ENCODE measurements around the gene TRIM41. TPM values are rescaled to one million over a fixed set of nuclear protein-coding genes. Genes with fewer than 3 reads are reported as not detected.
A peak's percentile ranks its signal among the peaks of the same experiment; 100 is the strongest.

The TRIM41 gene
- polyA plus RNA-seq, 1 donor (not counting 4 experiments of a cell fraction or from before 2014, with no cell fraction given): 13.4 TPM

DNA sequence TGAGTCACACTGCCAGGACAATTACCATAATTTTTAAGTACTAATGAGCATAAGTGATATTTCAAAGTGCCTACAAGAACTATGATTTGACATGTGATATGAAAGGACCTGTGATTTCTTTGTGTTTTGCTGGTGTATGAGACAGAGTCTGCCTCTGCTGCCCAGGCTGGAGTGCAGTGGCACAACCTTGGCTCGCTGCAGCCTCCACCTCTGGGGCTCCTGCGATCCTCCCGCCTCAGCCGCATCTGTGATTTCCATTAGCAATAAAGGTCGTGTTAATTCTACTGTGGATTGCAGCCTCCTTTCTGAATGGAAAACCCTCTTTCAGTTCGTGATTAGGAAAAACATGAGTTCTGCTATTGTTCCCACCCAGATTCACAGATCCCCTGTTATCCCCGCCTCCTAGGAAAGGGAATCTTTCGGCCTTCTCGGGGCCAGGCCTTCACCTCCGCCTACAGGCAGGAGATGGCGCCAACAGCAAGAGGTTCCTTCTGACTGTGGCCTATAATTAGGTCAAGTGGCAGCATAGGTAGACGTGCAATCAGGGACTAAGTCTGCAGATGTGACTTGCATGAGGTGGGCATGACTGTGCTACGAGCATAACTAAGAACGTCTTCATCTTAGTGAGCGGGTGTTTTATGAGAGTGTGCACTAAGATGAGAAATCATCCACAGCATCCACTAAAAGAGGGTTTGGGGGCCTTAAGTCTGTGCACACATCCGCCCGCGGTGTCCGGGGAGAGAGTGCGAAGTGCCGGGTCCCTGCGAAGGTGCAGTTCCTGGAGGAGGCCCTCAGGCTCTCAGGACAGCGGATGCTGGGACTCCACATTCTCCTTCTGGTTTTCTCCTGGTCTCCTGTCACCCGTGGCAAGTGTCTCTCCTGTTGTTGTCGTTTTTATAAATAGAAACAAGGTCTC, 41.2 kb upstream of the TRIM41 start:
- Histone ChIP-seq H3K9me3 (ENCODE audit: control insufficient read depth, low read depth, low read length) (no peaks in the 10 kb centered on the region), H3K27ac (ENCODE audit: control insufficient read depth, insufficient read depth, low read length) (no peak overlapping the region), H3K9me1 (ENCODE audit: control insufficient read depth, extremely low read depth, insufficient read depth, low read length) (no peaks in the 10 kb centered on the region), H4K20me1 (ENCODE audit: control insufficient read depth, extremely low read depth, insufficient read depth, low read length) (no peaks in the 10 kb centered on the region), H3K4me1 (ENCODE audit: control insufficient read depth, extremely low read depth, insufficient read depth, low read length) (peaks cover 5% of the 10 kb centered on the region), H3K4me2 (ENCODE audit: control insufficient read depth, extremely low read depth, insufficient read depth, low read depth, low read length) (no peak overlapping the region), H3K9ac (ENCODE audit: control insufficient read depth, extremely low read depth, insufficient read depth, low read length) (no peak overlapping the region), H3K36me3 (ENCODE audit: control insufficient read depth in 2 of 2, extremely low read depth in 1 of 2, insufficient read depth in 2 of 2, low read length in 2 of 2) (no peaks in the 10 kb centered on the region), H3K4me3 (ENCODE audit: control insufficient read depth in 2 of 3, extremely low read depth in 1 of 3, insufficient read depth in 2 of 3, low read depth in 1 of 3, low read length in 3 of 3) (no peak overlapping the region), H3K27me3 (ENCODE audit: control insufficient read depth, extremely low read depth, insufficient read depth, low read length) (no peaks in the 10 kb centered on the region), H3K79me2 (ENCODE audit: control insufficient read depth, insufficient read depth, low read length) (no peaks in the 10 kb centered on the region), H2AFZ (ENCODE audit: control insufficient read depth, low read length) (no peak overlapping the region)
- no peak for DNase-seq (ENCODE audit: low read depth, low spot score)
- TF ChIP-seq, protein P1, sequence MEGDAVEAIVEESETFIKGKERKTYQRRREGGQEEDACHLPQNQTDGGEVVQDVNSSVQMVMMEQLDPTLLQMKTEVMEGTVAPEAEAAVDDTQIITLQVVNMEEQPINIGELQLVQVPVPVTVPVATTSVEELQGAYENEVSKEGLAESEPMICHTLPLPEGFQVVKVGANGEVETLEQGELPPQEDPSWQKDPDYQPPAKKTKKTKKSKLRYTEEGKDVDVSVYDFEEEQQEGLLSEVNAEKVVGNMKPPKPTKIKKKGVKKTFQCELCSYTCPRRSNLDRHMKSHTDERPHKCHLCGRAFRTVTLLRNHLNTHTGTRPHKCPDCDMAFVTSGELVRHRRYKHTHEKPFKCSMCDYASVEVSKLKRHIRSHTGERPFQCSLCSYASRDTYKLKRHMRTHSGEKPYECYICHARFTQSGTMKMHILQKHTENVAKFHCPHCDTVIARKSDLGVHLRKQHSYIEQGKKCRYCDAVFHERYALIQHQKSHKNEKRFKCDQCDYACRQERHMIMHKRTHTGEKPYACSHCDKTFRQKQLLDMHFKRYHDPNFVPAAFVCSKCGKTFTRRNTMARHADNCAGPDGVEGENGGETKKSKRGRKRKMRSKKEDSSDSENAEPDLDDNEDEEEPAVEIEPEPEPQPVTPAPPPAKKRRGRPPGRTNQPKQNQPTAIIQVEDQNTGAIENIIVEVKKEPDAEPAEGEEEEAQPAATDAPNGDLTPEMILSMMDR (optimal IDR thresholded peaks at IDR 0.05 in 1 of 3, IDR thresholded peaks at IDR 0.05 in 1 of 3, conservative IDR thresholded peaks at IDR 0.05 in 1 of 3; ENCODE audit: extremely low read depth in 1 of 3, insufficient read depth in 2 of 3, low read length in 3 of 3): peak in 2 of 3 experiments; percentile 73 to 82
- no peak for TF ChIP-seq EZH2 (IDR thresholded peaks at IDR 0.05; ENCODE audit: low read length)
- FAIRE-seq: no peak
- dilution Hi-C loops (cut with MboI; ENCODE audit: extremely low pct_ligation_motif_present, low sequenced_read_pairs): no loop called here

DNA sequence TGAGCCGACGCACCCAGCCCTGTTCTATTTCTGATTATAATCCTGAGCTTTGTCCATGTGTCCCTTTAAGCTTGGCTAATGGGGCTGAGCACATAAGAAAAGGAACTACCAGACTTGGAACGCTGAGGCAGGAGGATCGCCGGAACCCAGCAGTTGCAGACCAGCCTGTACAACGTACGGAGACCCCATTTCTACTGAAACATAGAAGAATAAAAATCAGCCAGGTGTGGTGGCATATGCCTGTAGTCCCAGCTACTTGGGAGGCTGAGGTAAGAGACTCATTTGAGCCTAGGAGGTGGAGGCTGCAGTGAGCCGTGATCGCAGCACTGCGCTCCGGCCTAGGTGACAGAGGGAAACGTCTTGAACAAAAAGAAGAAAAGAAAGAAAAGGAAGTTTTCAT, 40.4 kb upstream of the TRIM41 start:
- Histone ChIP-seq H3K36me3 (ENCODE audit: control insufficient read depth in 2 of 2, extremely low read depth in 1 of 2, insufficient read depth in 2 of 2, low read length in 2 of 2) (no peaks in the 10 kb centered on the region), H3K4me2 (ENCODE audit: control insufficient read depth, extremely low read depth, insufficient read depth, low read depth, low read length) (no peak overlapping the region), H3K27me3 (ENCODE audit: control insufficient read depth, extremely low read depth, insufficient read depth, low read length) (no peaks in the 10 kb centered on the region), H3K9me1 (ENCODE audit: control insufficient read depth, extremely low read depth, insufficient read depth, low read length) (no peaks in the 10 kb centered on the region), H3K9ac (ENCODE audit: control insufficient read depth, extremely low read depth, insufficient read depth, low read length) (no peak overlapping the region), H3K79me2 (ENCODE audit: control insufficient read depth, insufficient read depth, low read length) (no peaks in the 10 kb centered on the region), H3K4me3 (ENCODE audit: control insufficient read depth in 2 of 3, extremely low read depth in 1 of 3, insufficient read depth in 2 of 3, low read depth in 1 of 3, low read length in 3 of 3) (no peak overlapping the region), H4K20me1 (ENCODE audit: control insufficient read depth, extremely low read depth, insufficient read depth, low read length) (peaks cover under 1% of the 10 kb centered on the region), H3K27ac (ENCODE audit: control insufficient read depth, insufficient read depth, low read length) (no peak overlapping the region), H2AFZ (ENCODE audit: control insufficient read depth, low read length) (no peak overlapping the region), H3K4me1 (ENCODE audit: control insufficient read depth, extremely low read depth, insufficient read depth, low read length) (peaks cover 7% of the 10 kb centered on the region), H3K9me3 (ENCODE audit: control insufficient read depth, low read depth, low read length) (no peaks in the 10 kb centered on the region)
- TF ChIP-seq, protein P1 (optimal IDR thresholded peaks at IDR 0.05 in 1 of 3, IDR thresholded peaks at IDR 0.05 in 1 of 3, conservative IDR thresholded peaks at IDR 0.05 in 1 of 3; ENCODE audit: extremely low read depth in 1 of 3, insufficient read depth in 2 of 3, low read length in 3 of 3): no peak
- TF ChIP-seq EZH2 (IDR thresholded peaks at IDR 0.05; ENCODE audit: low read length): no peak
- DNase-seq (ENCODE audit: low read depth, low spot score): no peak
- dilution Hi-C loops (cut with MboI; ENCODE audit: extremely low pct_ligation_motif_present, low sequenced_read_pairs): no loop called here
- FAIRE-seq: no peak

Data from keratinocyte (primary cell).